Activated CD8-positive, alpha-beta T cell treated with anti-CD3 and anti-CD28 coated beads for 36 hours (primary cell): Measurements from ENCODE around the gene CHML. TPM values are rescaled to one million over a fixed set of nuclear protein-coding genes. Genes with fewer than 3 reads are reported as not detected.

ENCODE experiments used
- ATAC-seq: fragments of 200-7000 bp; cut with Tn5 transposase; one replicate; pipeline ENCODE4 v1.10.0; 2021; ENCODE audit warnings: mild to moderate bottlenecking, moderate library complexity
- CTCF ChIA-PET: fragments of 350-600 bp; sonication (Branson Sonifier 250); formaldehyde crosslinking; loops from one replicate; lab custom pipeline; 2021; ENCODE audit warnings: antibody characterized with exemption; lab: Charles Lee
- POLR2A ChIA-PET: fragments of 350-600 bp; sonication (Branson Sonifier 250); formaldehyde crosslinking; loops from one replicate; lab custom pipeline; 2021; ENCODE audit warnings: antibody characterized with exemption; lab: Charles Lee
- DNase-seq: peaks from one replicate; pipeline ENCODE4 v3.0.0-alpha.2; 2020
- H3K27ac Mint-ChIP-seq: one replicate; pipeline ENCODE4 v1.8.0; 2021; ENCODE audit warnings: mild to moderate bottlenecking, mixed read lengths
- H3K27me3 Mint-ChIP-seq: one replicate; pipeline ENCODE4 v1.8.0; 2021; ENCODE audit warnings: mixed read lengths
- H3K36me3 Mint-ChIP-seq: one replicate; pipeline ENCODE4 v1.8.0; 2021; ENCODE audit warnings: low read depth, mixed read lengths
- H3K4me1 Mint-ChIP-seq: one replicate; pipeline ENCODE4 v1.8.0; 2021; ENCODE audit warnings: low read depth, mixed read lengths
- H3K4me3 Mint-ChIP-seq: one replicate; pipeline ENCODE4 v1.8.0; 2021; ENCODE audit warnings: mild to moderate bottlenecking, moderate library complexity, mixed read lengths
- H3K9me3 Mint-ChIP-seq: one replicate; pipeline ENCODE4 v1.8.0; 2021; ENCODE audit warnings: mixed read lengths
- intact Hi-C: fragments of 100-400 bp; cut with micrococcal nuclease; formaldehyde crosslinking; loops from one replicate; pipeline ENCODE4 v1.10.0; 2022
- total RNA-seq, 2 experiments: library from RNA; stranded (reverse); gene quantifications; one replicate each; pipeline ENCODE4 v1.2.3, GENCODE V29; 2021
- TF ChIP-seq, protein P1 (sequence below): fragments of 200-600 bp; IDR thresholded peaks from one replicate; pipeline ENCODE4 v1.8.0; 2022; ENCODE audit warnings: antibody characterized with exemption, mild to moderate bottlenecking

Gene CHML
- total RNA-seq, 2 experiments from 2014 or later = 20.3 to 24.7 TPM

DNA sequence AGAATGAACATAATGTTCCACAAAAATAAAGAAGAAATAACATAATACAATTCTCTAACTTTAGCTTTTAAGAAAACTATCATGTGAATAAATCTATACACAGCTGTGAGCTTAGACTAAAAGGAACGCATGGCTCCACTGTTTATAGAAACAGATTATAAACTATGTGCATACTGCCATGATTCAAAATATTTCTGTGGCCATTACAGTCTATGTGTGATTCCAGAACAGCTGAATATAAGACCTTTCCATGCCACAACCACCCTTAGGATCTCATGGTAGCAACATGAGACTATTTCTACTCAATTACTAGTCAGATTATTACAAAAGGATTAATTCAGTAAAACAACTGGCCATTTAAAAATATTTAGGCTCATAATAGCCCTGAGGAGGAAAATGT lies 3.9 kb downstream of the CHML start:
- H3K27me3 Mint-ChIP-seq = no peaks in the 10 kb centered on the region
- ATAC-seq = no peak
- H3K36me3 Mint-ChIP-seq = peaks cover 53% of the 10 kb centered on the region
- TF ChIP-seq, protein P1, sequence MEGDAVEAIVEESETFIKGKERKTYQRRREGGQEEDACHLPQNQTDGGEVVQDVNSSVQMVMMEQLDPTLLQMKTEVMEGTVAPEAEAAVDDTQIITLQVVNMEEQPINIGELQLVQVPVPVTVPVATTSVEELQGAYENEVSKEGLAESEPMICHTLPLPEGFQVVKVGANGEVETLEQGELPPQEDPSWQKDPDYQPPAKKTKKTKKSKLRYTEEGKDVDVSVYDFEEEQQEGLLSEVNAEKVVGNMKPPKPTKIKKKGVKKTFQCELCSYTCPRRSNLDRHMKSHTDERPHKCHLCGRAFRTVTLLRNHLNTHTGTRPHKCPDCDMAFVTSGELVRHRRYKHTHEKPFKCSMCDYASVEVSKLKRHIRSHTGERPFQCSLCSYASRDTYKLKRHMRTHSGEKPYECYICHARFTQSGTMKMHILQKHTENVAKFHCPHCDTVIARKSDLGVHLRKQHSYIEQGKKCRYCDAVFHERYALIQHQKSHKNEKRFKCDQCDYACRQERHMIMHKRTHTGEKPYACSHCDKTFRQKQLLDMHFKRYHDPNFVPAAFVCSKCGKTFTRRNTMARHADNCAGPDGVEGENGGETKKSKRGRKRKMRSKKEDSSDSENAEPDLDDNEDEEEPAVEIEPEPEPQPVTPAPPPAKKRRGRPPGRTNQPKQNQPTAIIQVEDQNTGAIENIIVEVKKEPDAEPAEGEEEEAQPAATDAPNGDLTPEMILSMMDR = no peak
- H3K4me3 Mint-ChIP-seq = no peak overlapping the region
- no peak overlapping the region for H3K27ac Mint-ChIP-seq
- POLR2A ChIA-PET = no interaction called here
- no peaks in the 10 kb centered on the region for H3K9me3 Mint-ChIP-seq
- intact Hi-C loops = no loop called here
- no peak for DNase-seq
- CTCF ChIA-PET = interaction anchor here (1.3 to 2.9 kb wide), 3 partner anchors 9 to 362 kb away, joined by 3 to 8 read pairs (median 7); partner anchors contain the start of gene MAP1LC3C
- H3K4me1 Mint-ChIP-seq = peaks cover 62% of the 10 kb centered on the region

DNA sequence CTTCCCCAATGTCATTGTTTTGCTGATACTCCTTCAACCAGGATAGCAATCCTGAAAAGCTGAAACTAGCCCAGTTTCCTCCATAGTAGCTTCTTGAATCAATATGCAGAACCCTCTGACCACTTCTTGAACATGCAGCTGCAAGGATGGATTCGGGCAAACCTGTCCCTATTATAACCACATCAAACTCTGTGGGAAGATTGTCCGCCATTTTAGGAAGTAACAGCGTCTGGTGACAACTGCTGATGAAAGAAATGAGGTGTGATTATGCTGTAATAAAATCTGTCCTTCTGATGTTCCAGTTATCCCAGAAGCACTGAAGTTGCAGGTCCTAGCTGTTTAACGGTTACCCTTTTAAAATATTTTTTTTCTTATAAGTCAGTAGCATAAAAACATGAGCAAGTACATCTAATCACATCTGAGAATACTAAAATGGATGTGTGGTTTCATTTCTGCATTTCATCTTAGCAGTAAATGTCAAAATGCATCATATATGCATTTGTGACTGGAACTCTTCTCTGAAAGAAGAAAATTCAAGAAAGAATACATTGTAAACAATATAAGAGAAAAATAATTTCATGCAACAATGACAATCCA lies 4.5 kb downstream of the CHML start:
- Mint-ChIP-seq H3K27ac (no peak overlapping the region), H3K27me3 (no peaks in the 10 kb centered on the region), H3K36me3 (peaks cover 54% of the 10 kb centered on the region), H3K9me3 (no peaks in the 10 kb centered on the region), H3K4me1 (peaks cover 59% of the 10 kb centered on the region), H3K4me3 (no peak overlapping the region)
- CTCF ChIA-PET = interaction anchor here (1.3 to 2.1 kb wide), 2 partner anchors 24 to 363 kb away, joined by 3 to 7 read pairs; partner anchors contain the start of gene MAP1LC3C
- ATAC-seq (no peak), DNase-seq (no peak)
- TF ChIP-seq, protein P1 = no peak
- POLR2A ChIA-PET = no interaction called here
- intact Hi-C loops = no loop called here

DNA sequence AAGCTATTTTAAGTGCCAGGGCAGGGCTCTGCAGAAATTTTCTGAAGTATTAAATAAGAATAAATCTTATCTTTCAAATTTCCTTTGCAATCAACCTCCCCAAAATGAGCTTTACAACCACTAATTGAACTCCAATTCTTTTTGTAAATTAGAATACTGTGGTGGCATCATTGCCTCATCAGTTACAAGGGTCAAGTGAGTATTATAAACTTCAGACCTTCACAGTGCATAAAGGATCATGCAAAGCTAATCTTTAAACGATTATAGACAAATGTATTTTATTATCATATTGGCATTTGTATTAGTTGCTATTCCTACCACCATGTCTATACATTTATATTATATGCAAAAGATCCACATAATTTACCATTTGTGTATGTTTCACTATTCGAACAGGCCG lies 7.2 kb downstream of the CHML start:
- ChIA-PET CTCF (interaction anchor here (1.2 kb wide), 1 partner anchor 12 kb away, joined by 4 read pairs; no protein-coding TSS in a partner anchor), POLR2A (interaction anchor here (0.6 kb wide), 1 partner anchor 21 kb away, joined by 3 read pairs; no protein-coding TSS in a partner anchor)
- Mint-ChIP-seq H3K9me3 (no peaks in the 10 kb centered on the region), H3K27me3 (no peaks in the 10 kb centered on the region), H3K4me1 (peaks cover 62% of the 10 kb centered on the region), H3K27ac (no peak overlapping the region), H3K4me3 (no peak overlapping the region), H3K36me3 (peaks cover 52% of the 10 kb centered on the region)
- ATAC-seq (no peak), DNase-seq (no peak)
- intact Hi-C loops = no loop called here
- TF ChIP-seq, protein P1 = no peak

DNA sequence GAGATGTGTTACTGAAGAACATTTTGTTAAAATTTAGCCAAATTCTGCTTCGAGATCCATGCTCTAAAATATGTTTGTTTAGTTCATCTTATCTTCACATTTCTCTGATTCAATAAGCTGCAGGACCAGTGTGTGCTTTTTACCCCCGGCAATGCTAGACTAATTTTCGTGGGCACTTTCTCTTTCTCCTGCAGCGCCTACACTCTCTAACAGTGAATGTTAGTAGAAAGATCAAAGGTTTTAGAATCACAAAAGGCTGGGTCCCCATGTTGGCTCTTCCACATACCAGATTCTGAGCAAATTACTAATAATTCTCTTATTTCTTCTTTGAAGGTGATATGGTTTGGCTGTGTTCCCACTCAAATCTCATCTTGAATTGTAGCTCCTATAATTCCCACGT lies 8.5 kb downstream of the CHML start:
- no peaks in the 10 kb centered on the region for H3K27me3 Mint-ChIP-seq
- ChIA-PET CTCF (no interaction called here), POLR2A (no interaction called here)
- ATAC-seq (no peak), DNase-seq (no peak)
- peak overlapping the region; percentile 37 for H3K27ac Mint-ChIP-seq
- peaks cover 41% of the 10 kb centered on the region for H3K36me3 Mint-ChIP-seq
- intact Hi-C loops = no loop called here
- H3K4me3 Mint-ChIP-seq = no peak overlapping the region
- no peaks in the 10 kb centered on the region for H3K9me3 Mint-ChIP-seq
- H3K4me1 Mint-ChIP-seq = peaks cover 54% of the 10 kb centered on the region
- TF ChIP-seq, protein P1 = no peak

DNA sequence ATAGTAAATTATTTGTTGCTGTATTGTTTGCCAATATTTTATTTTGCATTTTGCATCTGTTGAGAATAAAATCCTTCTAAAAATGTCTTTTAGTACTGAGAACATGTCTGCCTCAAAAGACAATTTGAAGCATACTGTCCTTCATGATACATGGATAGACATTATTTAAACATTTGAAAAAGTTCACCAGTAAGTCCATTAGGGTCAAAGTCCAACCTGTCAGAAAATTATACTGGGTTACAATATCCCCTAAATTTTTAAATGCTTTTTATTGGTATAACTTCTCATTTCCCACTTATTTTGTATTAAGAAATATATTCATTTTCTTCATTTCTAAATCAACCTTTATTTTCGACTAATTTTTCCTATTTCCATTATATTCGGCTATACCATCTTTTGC lies 9.3 kb downstream of the CHML start:
- DNase-seq (no peak), ATAC-seq (no peak)
- H3K9me3 Mint-ChIP-seq = no peaks in the 10 kb centered on the region
- H3K36me3 Mint-ChIP-seq = peaks cover 39% of the 10 kb centered on the region
- no peaks in the 10 kb centered on the region for H3K27me3 Mint-ChIP-seq
- intact Hi-C loops = no loop called here
- ChIA-PET POLR2A (no interaction called here), CTCF (no interaction called here)
- H3K27ac Mint-ChIP-seq = no peak overlapping the region
- no peak overlapping the region for H3K4me3 Mint-ChIP-seq
- H3K4me1 Mint-ChIP-seq = peaks cover 51% of the 10 kb centered on the region
- TF ChIP-seq, protein P1 = no peak
